Measurements from ENCODE around the gene PKN3.

The PKN3 gene

DNA sequence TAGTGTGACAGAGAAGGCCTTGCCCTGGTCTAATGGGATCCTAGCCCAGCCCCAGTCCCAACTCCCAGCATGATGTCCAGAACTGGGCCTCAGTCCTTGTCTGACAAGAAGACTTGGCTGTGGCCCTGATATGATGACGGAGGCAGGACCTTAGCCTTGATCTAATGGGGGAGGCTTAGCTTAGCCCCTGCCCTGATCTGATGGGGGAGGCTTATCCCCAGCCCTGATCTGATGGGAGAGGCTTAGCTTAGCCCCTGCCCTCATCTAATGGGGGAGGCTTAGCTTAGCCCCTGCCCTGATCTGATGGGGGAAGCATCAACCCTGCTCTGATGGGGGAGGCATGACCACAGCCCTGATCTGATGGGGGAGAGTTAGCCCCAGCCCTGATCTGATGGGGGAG is 3.7 kb downstream of the PKN3 start:
- Histone ChIP-seq H3K36me3 (ENCODE audit: control insufficient read depth in 1 of 2, insufficient read depth in 2 of 2, low read length in 2 of 2) (peaks cover 16 to 18% of the 10 kb centered on the region in 2 experiments), H4K91ac (ENCODE audit: low read depth, low read length) (no peak overlapping the region)

DNA sequence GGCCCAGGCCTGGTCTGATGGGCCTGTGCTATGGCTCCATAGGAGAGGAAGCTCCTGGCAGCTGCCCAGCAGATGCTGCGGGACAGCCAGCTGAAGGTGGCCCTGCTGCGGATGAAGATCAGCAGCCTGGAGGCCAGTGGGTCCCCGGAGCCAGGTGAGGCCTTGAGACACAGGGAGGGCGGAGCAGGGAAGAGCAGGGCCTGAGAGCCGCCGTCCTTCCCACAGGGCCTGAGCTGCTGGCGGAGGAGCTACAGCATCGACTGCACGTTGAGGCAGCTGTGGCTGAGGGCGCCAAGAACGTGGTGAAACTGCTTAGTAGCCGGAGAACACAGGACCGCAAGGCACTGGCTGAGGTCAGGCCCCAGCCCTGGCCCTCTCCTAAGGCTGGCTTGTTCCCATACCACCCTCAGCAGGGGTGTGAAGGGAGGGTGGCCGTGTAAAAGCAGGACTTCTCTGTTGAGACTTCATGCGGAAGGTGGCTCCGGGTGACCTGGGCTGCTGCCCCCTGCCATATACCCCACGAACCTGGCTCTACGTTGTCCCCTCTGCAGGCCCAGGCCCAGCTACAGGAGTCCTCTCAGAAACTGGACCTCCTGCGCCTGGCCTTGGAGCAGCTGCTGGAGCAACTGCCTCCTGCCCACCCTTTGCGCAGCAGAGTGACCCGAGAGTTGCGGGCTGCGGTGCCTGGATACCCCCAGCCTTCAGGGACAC is 4.5 kb downstream of the PKN3 start:
- H3K18ac ChIP-seq (ENCODE audit: low read length): no peak overlapping the region
- H3K9me3 ChIP-seq (ENCODE audit: insufficient read depth, low read depth, low read length): peaks cover 3% of the 10 kb centered on the region
- H3K9ac ChIP-seq (ENCODE audit: low read length): no peak overlapping the region
- H4K8ac ChIP-seq (ENCODE audit: low read depth, low read length): no peak overlapping the region
- H2BK5ac ChIP-seq (ENCODE audit: low read depth, low read length, poor library complexity): no peak overlapping the region
- no peak overlapping the region for H2BK120ac ChIP-seq (ENCODE audit: insufficient read depth, low read length, poor library complexity)
- H3K14ac ChIP-seq (ENCODE audit: low read length): no peak overlapping the region
- no peak overlapping the region for H2AFZ ChIP-seq (ENCODE audit: insufficient read depth, low read length, poor library complexity)
- H3K27ac ChIP-seq (ENCODE audit: low read depth, low read length): no peak overlapping the region
- H2BK12ac ChIP-seq (ENCODE audit: low read length): no peak overlapping the region
- H3K4me2 ChIP-seq (ENCODE audit: low read length): no peak overlapping the region
- WGBS (ENCODE audit: extremely low coverage, insufficient coverage, insufficient read length): no CpG with 5 or more reads among the region's 23 CpGs
- peaks cover 5% of the 10 kb centered on the region for H3K79me1 ChIP-seq (ENCODE audit: low read length)
- peaks cover 4% of the 10 kb centered on the region for H3K79me2 ChIP-seq (ENCODE audit: control insufficient read depth, insufficient read depth, low read length, poor library complexity)
- no peak for DNase-seq
- peaks cover 4 to 6% of the 10 kb centered on the region in 2 experiments for H3K4me1 ChIP-seq (ENCODE audit: control insufficient read depth in 1 of 2, insufficient read depth in 2 of 2, low read length in 2 of 2)
- H3K27me3 ChIP-seq (ENCODE audit: insufficient read depth, low read length): no peaks in the 10 kb centered on the region
- no peak overlapping the region for H3K4ac ChIP-seq (ENCODE audit: low read depth, low read length)
- no peak overlapping the region for H3K23ac ChIP-seq (ENCODE audit: low read length)
- no peak overlapping the region for H3K4me3 ChIP-seq (ENCODE audit: low read depth, low read length)
- no peak overlapping the region for H2AK5ac ChIP-seq (ENCODE audit: low read length)
- H4K12ac ChIP-seq (ENCODE audit: low read depth, low read length): no peak overlapping the region
- no peak overlapping the region for H4K91ac ChIP-seq (ENCODE audit: low read depth, low read length)
- H3K36me3 ChIP-seq (ENCODE audit: control insufficient read depth in 1 of 2, insufficient read depth in 2 of 2, low read length in 2 of 2): peaks cover 16 to 18% of the 10 kb centered on the region in 2 experiments

More for the DNA sequence above, 3.7 kb downstream of the PKN3 start:
- Histone ChIP-seq H2BK5ac (ENCODE audit: low read depth, low read length, poor library complexity) (no peak overlapping the region), H2BK12ac (ENCODE audit: low read length) (no peak overlapping the region), H3K9ac (ENCODE audit: low read length) (no peak overlapping the region), H3K4me2 (ENCODE audit: low read length) (no peak overlapping the region), H3K79me1 (ENCODE audit: low read length) (peaks cover 5% of the 10 kb centered on the region), H2AK5ac (ENCODE audit: low read length) (no peak overlapping the region), H3K4ac (ENCODE audit: low read depth, low read length) (no peak overlapping the region), H3K23ac (ENCODE audit: low read length) (no peak overlapping the region), H3K4me1 (ENCODE audit: control insufficient read depth in 1 of 2, insufficient read depth in 2 of 2, low read length in 2 of 2) (peaks cover 9 to 11% of the 10 kb centered on the region in 2 experiments), H3K27ac (ENCODE audit: low read depth, low read length) (no peak overlapping the region), H2AFZ (ENCODE audit: insufficient read depth, low read length, poor library complexity) (no peak overlapping the region), H2BK120ac (ENCODE audit: insufficient read depth, low read length, poor library complexity) (no peak overlapping the region), H3K4me3 (ENCODE audit: low read depth, low read length) (no peak overlapping the region), H3K18ac (ENCODE audit: low read length) (no peak overlapping the region), H3K14ac (ENCODE audit: low read length) (no peak overlapping the region), H3K79me2 (ENCODE audit: control insufficient read depth, insufficient read depth, low read length, poor library complexity) (peaks cover 4% of the 10 kb centered on the region), H3K27me3 (ENCODE audit: insufficient read depth, low read length) (no peaks in the 10 kb centered on the region), H4K12ac (ENCODE audit: low read depth, low read length) (no peak overlapping the region), H3K9me3 (ENCODE audit: insufficient read depth, low read depth, low read length) (peaks cover 3% of the 10 kb centered on the region), H4K8ac (ENCODE audit: low read depth, low read length) (no peak overlapping the region)
- no peak for DNase-seq
- no CpG with 5 or more reads among the region's 1 CpG for WGBS (ENCODE audit: extremely low coverage, insufficient coverage, insufficient read length)

DNA sequence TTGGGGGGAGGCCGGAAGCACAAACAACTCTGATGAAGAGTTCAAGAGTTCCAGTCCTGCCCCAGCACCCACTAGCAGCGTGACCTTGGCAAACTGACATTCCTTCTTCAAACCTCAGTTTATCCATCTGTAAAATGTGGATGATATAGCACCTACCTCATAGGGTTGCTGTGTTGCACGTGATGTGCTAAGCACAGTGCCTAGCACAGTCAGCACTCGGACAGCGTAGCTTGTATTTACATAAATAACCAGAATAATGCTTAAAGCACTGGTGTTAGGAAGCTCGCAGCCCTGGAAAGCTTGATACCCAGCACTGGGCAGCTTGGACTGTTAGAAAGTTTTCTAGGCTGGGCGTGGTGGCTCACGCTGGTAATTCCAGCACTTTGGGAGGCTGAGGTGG is 5.1 kb downstream of the PKN3 start:
- Histone ChIP-seq H3K79me2 (ENCODE audit: control insufficient read depth, insufficient read depth, low read length, poor library complexity) (peaks cover 3% of the 10 kb centered on the region), H4K12ac (ENCODE audit: low read depth, low read length) (no peak overlapping the region), H3K36me3 (ENCODE audit: control insufficient read depth in 1 of 2, insufficient read depth in 2 of 2, low read length in 2 of 2) (peaks cover 18 to 19% of the 10 kb centered on the region in 2 experiments), H2BK5ac (ENCODE audit: low read depth, low read length, poor library complexity) (no peak overlapping the region), H4K91ac (ENCODE audit: low read depth, low read length) (no peak overlapping the region), H3K18ac (ENCODE audit: low read length) (no peak overlapping the region), H3K4me3 (ENCODE audit: low read depth, low read length) (no peak overlapping the region), H3K4me2 (ENCODE audit: low read length) (no peak overlapping the region), H3K14ac (ENCODE audit: low read length) (no peak overlapping the region), H3K4ac (ENCODE audit: low read depth, low read length) (no peak overlapping the region), H3K27me3 (ENCODE audit: insufficient read depth, low read length) (no peaks in the 10 kb centered on the region), H3K79me1 (ENCODE audit: low read length) (peaks cover 3% of the 10 kb centered on the region), H3K9me3 (ENCODE audit: insufficient read depth, low read depth, low read length) (peaks cover 3% of the 10 kb centered on the region), H3K4me1 (ENCODE audit: control insufficient read depth in 1 of 2, insufficient read depth in 2 of 2, low read length in 2 of 2) (peaks cover 4 to 6% of the 10 kb centered on the region in 2 experiments), H3K27ac (ENCODE audit: low read depth, low read length) (no peak overlapping the region), H3K9ac (ENCODE audit: low read length) (no peak overlapping the region), H2AFZ (ENCODE audit: insufficient read depth, low read length, poor library complexity) (no peak overlapping the region), H2BK12ac (ENCODE audit: low read length) (no peak overlapping the region), H2BK120ac (ENCODE audit: insufficient read depth, low read length, poor library complexity) (no peak overlapping the region), H2AK5ac (ENCODE audit: low read length) (no peak overlapping the region), H4K8ac (ENCODE audit: low read depth, low read length) (no peak overlapping the region), H3K23ac (ENCODE audit: low read length) (no peak overlapping the region)
- DNase-seq: no peak
- no CpG with 5 or more reads among the region's 8 CpGs for WGBS (ENCODE audit: extremely low coverage, insufficient coverage, insufficient read length)

GRCh38 chr9:128712451-128713410 is 10.4 kb downstream of the PKN3 start:
- H3K36me3 ChIP-seq (ENCODE audit: control insufficient read depth in 1 of 2, insufficient read depth in 2 of 2, low read length in 2 of 2): peaks cover 23 to 26% of the 10 kb centered on the region in 2 experiments
- DNase-seq: no peak
- no peak overlapping the region for H2BK5ac ChIP-seq (ENCODE audit: low read depth, low read length, poor library complexity)
- WGBS (ENCODE audit: extremely low coverage, insufficient coverage, insufficient read length): no CpG with 5 or more reads among the region's 26 CpGs
- no peak overlapping the region for H2BK120ac ChIP-seq (ENCODE audit: insufficient read depth, low read length, poor library complexity)
- no peak overlapping the region for H3K4ac ChIP-seq (ENCODE audit: low read depth, low read length)
- no peak overlapping the region for H4K8ac ChIP-seq (ENCODE audit: low read depth, low read length)
- H3K23ac ChIP-seq (ENCODE audit: low read length): no peak overlapping the region
- H2AFZ ChIP-seq (ENCODE audit: insufficient read depth, low read length, poor library complexity): no peak overlapping the region
- H4K91ac ChIP-seq (ENCODE audit: low read depth, low read length): no peak overlapping the region
- H3K9ac ChIP-seq (ENCODE audit: low read length): no peak overlapping the region
- no peak overlapping the region for H3K4me3 ChIP-seq (ENCODE audit: low read depth, low read length)
- peaks cover 2% of the 10 kb centered on the region for H3K9me3 ChIP-seq (ENCODE audit: insufficient read depth, low read depth, low read length)
- no peak overlapping the region for H3K18ac ChIP-seq (ENCODE audit: low read length)
- H3K4me1 ChIP-seq (ENCODE audit: control insufficient read depth in 1 of 2, insufficient read depth in 2 of 2, low read length in 2 of 2): no peaks in the 10 kb centered on the region
- H2BK12ac ChIP-seq (ENCODE audit: low read length): no peak overlapping the region
- no peak overlapping the region for H2AK5ac ChIP-seq (ENCODE audit: low read length)
- no peaks in the 10 kb centered on the region for H3K79me2 ChIP-seq (ENCODE audit: control insufficient read depth, insufficient read depth, low read length, poor library complexity)
- no peak overlapping the region for H3K27ac ChIP-seq (ENCODE audit: low read depth, low read length)
- no peaks in the 10 kb centered on the region for H3K79me1 ChIP-seq (ENCODE audit: low read length)
- no peak overlapping the region for H3K14ac ChIP-seq (ENCODE audit: low read length)
- H3K27me3 ChIP-seq (ENCODE audit: insufficient read depth, low read length): no peaks in the 10 kb centered on the region
- no peak overlapping the region for H4K12ac ChIP-seq (ENCODE audit: low read depth, low read length)
- no peak overlapping the region for H3K4me2 ChIP-seq (ENCODE audit: low read length)
